HEK293 (cell line): ENCODE measurements around the gene PI4KB.

ENCODE experiments used
- EGR2 ChIP-seq: fragments of 450-650 bp; formaldehyde crosslinking; IDR thresholded peaks from 2 replicates; pipeline ENCODE4 v1.5.1; 2016; ENCODE audit warnings: low read depth, missing biosample characterization, missing genetic modification characterization
- GLIS1 ChIP-seq: fragments of 450-650 bp; formaldehyde crosslinking; IDR thresholded peaks from 2 replicates; pipeline ENCODE4 v1.5.1; 2016; ENCODE audit warnings: missing biosample characterization, missing genetic modification characterization
- KLF1 ChIP-seq: fragments of 450-650 bp; formaldehyde crosslinking; IDR thresholded peaks from 2 replicates; pipeline ENCODE4 v1.5.1; 2016; ENCODE audit warnings: missing biosample characterization, missing genetic modification characterization
- MZF1 ChIP-seq: fragments of 450-650 bp; formaldehyde crosslinking; IDR thresholded peaks from 2 replicates; pipeline ENCODE4 v1.5.1; 2017; ENCODE audit warnings: missing biosample characterization, missing genetic modification characterization, borderline replicate concordance
- PBX3 ChIP-seq: sonication (generic); formaldehyde crosslinking; IDR thresholded peaks from 2 replicates; pipeline ENCODE4 v1.8.1; 2022; ENCODE audit warnings: mild to moderate bottlenecking, moderate library complexity, missing genetic modification reagents
- ZBTB1 ChIP-seq: fragments of 450-650 bp; formaldehyde crosslinking; IDR thresholded peaks from 2 replicates; pipeline ENCODE4 v1.5.1; 2016; ENCODE audit warnings: missing biosample characterization, missing genetic modification characterization
- ZBTB20 ChIP-seq: fragments of 450-650 bp; formaldehyde crosslinking; IDR thresholded peaks from 2 replicates; pipeline ENCODE4 v1.5.1; 2016; ENCODE audit warnings: missing biosample characterization, missing genetic modification characterization
- ZFHX2 ChIP-seq: fragments of 450-650 bp; formaldehyde crosslinking; conservative IDR thresholded peaks from 2 replicates; pipeline ENCODE4 v1.5.1; 2016; ENCODE audit warnings: missing biosample characterization, missing genetic modification characterization
- ZNF121 ChIP-seq: fragments of 450-650 bp; formaldehyde crosslinking; IDR thresholded peaks from 2 replicates; pipeline ENCODE4 v1.5.1; 2016; ENCODE audit warnings: missing biosample characterization, missing genetic modification characterization
- ZNF146 ChIP-seq: fragments of 450-650 bp; formaldehyde crosslinking; IDR thresholded peaks from 2 replicates; pipeline ENCODE4 v1.5.1; 2016; ENCODE audit warnings: missing biosample characterization, missing genetic modification characterization
- ZNF202 ChIP-seq: fragments of 450-650 bp; formaldehyde crosslinking; IDR thresholded peaks from 2 replicates; pipeline ENCODE4 v1.5.1; 2016; ENCODE audit warnings: missing biosample characterization, missing genetic modification characterization, borderline replicate concordance
- ZNF335 ChIP-seq: fragments of 450-650 bp; formaldehyde crosslinking; conservative IDR thresholded peaks from 2 replicates; pipeline ENCODE4 v1.5.1; 2016; ENCODE audit warnings: missing biosample characterization, missing genetic modification characterization
- ZNF354C ChIP-seq: fragments of 450-650 bp; formaldehyde crosslinking; IDR thresholded peaks from 2 replicates; pipeline ENCODE4 v1.5.1; 2016; ENCODE audit warnings: missing biosample characterization, missing genetic modification characterization, low read depth, borderline replicate concordance
- ZNF366 ChIP-seq: fragments of 450-650 bp; formaldehyde crosslinking; conservative IDR thresholded peaks from 2 replicates; pipeline ENCODE4 v1.5.1; 2016; ENCODE audit warnings: missing biosample characterization, missing genetic modification characterization
- ZNF514 ChIP-seq: fragments of 450-650 bp; formaldehyde crosslinking; IDR thresholded peaks from 2 replicates; pipeline ENCODE4 v1.5.1; 2016; ENCODE audit warnings: missing biosample characterization, missing genetic modification characterization
- ZNF621 ChIP-seq: fragments of 450-650 bp; formaldehyde crosslinking; IDR thresholded peaks from 2 replicates; pipeline ENCODE4 v1.5.1; 2017; ENCODE audit warnings: missing biosample characterization, missing genetic modification characterization
- ZNF670 ChIP-seq: fragments of 450-650 bp; formaldehyde crosslinking; IDR thresholded peaks from 2 replicates; pipeline ENCODE4 v1.5.1; 2016; ENCODE audit warnings: missing biosample characterization, missing genetic modification characterization, low read depth
- ZNF830 ChIP-seq: fragments of 450-650 bp; IDR thresholded peaks from 2 replicates; pipeline ENCODE4 v1.5.0; 2018; ENCODE audit warnings: missing biosample characterization, missing genetic modification characterization, low read depth, mild to moderate bottlenecking, moderate library complexity
- ZSCAN30 ChIP-seq: fragments of 450-650 bp; IDR thresholded peaks from 2 replicates; pipeline ENCODE4 v1.5.1; 2018; ENCODE audit warnings: missing biosample characterization, mild to moderate bottlenecking, missing genetic modification characterization, moderate library complexity
- TF ChIP-seq, protein P1 (sequence below): fragments of 450-650 bp; formaldehyde crosslinking; IDR thresholded peaks from 2 replicates; pipeline ENCODE4 v1.5.0; 2017; ENCODE audit warnings: missing biosample characterization, missing genetic modification characterization, borderline replicate concordance
- TF ChIP-seq, protein P2 (sequence below): fragments of 450-650 bp; formaldehyde crosslinking; IDR thresholded peaks from 2 replicates; pipeline ENCODE4 v1.5.1; 2016; ENCODE audit warnings: missing biosample characterization, missing genetic modification characterization, low read depth
- TF ChIP-seq, protein P3 (sequence below): fragments of 450-650 bp; IDR thresholded peaks from 2 replicates; pipeline ENCODE4 v1.5.1; 2018; ENCODE audit warnings: missing biosample characterization, mild to moderate bottlenecking, missing genetic modification characterization
- TF ChIP-seq, protein P4 (sequence below): fragments of 450-650 bp; formaldehyde crosslinking; IDR thresholded peaks from 2 replicates; pipeline ENCODE4 v1.5.1; 2016; ENCODE audit warnings: missing biosample characterization, missing genetic modification characterization
- TF ChIP-seq, protein P5 (sequence below): fragments of 450-650 bp; IDR thresholded peaks from 2 replicates; pipeline ENCODE4 v1.5.1; 2018; ENCODE audit warnings: missing biosample characterization, missing genetic modification characterization

PI4KB gene

GRCh38 chr1:151281969-151282882 lies 45.0 kb downstream of the PI4KB start, which contains the start of gene ZNF687 (continued):
- TF ChIP-seq, protein P1, sequence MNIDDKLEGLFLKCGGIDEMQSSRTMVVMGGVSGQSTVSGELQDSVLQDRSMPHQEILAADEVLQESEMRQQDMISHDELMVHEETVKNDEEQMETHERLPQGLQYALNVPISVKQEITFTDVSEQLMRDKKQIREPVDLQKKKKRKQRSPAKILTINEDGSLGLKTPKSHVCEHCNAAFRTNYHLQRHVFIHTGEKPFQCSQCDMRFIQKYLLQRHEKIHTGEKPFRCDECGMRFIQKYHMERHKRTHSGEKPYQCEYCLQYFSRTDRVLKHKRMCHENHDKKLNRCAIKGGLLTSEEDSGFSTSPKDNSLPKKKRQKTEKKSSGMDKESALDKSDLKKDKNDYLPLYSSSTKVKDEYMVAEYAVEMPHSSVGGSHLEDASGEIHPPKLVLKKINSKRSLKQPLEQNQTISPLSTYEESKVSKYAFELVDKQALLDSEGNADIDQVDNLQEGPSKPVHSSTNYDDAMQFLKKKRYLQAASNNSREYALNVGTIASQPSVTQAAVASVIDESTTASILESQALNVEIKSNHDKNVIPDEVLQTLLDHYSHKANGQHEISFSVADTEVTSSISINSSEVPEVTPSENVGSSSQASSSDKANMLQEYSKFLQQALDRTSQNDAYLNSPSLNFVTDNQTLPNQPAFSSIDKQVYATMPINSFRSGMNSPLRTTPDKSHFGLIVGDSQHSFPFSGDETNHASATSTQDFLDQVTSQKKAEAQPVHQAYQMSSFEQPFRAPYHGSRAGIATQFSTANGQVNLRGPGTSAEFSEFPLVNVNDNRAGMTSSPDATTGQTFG, result no peak
- TF ChIP-seq ZSCAN30 (peak; percentile 80), ZNF514 (tag by site-specific recombination) (no peak), ZNF146 (tag by site-specific recombination) (no peak), ZBTB1 (tag by site-specific recombination) (peak; percentile 98), MZF1 (tag by site-specific recombination) (no peak), ZFHX2 (tag by site-specific recombination) (peak; percentile 42; the same call in 1 of the 2 replicates), ZNF670 (tag by site-specific recombination) (no peak), ZNF621 (no peak), KLF1 (peak; percentile 53), ZNF830 (tag by site-specific recombination) (no peak), ZNF366 (tag by site-specific recombination) (peak; percentile 66; the same call in 1 of the 2 replicates), ZNF335 (tag by site-specific recombination) (peak; percentile 72), ZNF354C (tag by site-specific recombination) (no peak), ZNF202 (no peak), EGR2 (tag by site-specific recombination) (peak; percentile 62), GLIS1 (tag by site-specific recombination) (peak; percentile 73), ZNF121 (no peak), ZBTB20 (tag by site-specific recombination) (peak; percentile 24; the same call in 1 of the 2 replicates), PBX3 (CRISPR knock-in tag) (peak; percentile 100)
- TF ChIP-seq, protein P2, sequence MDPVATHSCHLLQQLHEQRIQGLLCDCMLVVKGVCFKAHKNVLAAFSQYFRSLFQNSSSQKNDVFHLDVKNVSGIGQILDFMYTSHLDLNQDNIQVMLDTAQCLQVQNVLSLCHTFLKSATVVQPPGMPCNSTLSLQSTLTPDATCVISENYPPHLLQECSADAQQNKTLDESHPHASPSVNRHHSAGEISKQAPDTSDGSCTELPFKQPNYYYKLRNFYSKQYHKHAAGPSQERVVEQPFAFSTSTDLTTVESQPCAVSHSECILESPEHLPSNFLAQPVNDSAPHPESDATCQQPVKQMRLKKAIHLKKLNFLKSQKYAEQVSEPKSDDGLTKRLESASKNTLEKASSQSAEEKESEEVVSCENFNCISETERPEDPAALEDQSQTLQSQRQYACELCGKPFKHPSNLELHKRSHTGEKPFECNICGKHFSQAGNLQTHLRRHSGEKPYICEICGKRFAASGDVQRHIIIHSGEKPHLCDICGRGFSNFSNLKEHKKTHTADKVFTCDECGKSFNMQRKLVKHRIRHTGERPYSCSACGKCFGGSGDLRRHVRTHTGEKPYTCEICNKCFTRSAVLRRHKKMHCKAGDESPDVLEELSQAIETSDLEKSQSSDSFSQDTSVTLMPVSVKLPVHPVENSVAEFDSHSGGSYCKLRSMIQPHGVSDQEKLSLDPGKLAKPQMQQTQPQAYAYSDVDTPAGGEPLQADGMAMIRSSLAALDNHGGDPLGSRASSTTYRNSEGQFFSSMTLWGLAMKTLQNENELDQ (tag by site-specific recombination), result no peak
- TF ChIP-seq, protein P3, sequence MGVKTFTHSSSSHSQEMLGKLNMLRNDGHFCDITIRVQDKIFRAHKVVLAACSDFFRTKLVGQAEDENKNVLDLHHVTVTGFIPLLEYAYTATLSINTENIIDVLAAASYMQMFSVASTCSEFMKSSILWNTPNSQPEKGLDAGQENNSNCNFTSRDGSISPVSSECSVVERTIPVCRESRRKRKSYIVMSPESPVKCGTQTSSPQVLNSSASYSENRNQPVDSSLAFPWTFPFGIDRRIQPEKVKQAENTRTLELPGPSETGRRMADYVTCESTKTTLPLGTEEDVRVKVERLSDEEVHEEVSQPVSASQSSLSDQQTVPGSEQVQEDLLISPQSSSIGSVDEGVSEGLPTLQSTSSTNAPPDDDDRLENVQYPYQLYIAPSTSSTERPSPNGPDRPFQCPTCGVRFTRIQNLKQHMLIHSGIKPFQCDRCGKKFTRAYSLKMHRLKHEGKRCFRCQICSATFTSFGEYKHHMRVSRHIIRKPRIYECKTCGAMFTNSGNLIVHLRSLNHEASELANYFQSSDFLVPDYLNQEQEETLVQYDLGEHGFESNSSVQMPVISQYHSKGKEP (tag by site-specific recombination), result peak; percentile 16; the same call in 1 of the 2 replicates
- TF ChIP-seq, protein P4, sequence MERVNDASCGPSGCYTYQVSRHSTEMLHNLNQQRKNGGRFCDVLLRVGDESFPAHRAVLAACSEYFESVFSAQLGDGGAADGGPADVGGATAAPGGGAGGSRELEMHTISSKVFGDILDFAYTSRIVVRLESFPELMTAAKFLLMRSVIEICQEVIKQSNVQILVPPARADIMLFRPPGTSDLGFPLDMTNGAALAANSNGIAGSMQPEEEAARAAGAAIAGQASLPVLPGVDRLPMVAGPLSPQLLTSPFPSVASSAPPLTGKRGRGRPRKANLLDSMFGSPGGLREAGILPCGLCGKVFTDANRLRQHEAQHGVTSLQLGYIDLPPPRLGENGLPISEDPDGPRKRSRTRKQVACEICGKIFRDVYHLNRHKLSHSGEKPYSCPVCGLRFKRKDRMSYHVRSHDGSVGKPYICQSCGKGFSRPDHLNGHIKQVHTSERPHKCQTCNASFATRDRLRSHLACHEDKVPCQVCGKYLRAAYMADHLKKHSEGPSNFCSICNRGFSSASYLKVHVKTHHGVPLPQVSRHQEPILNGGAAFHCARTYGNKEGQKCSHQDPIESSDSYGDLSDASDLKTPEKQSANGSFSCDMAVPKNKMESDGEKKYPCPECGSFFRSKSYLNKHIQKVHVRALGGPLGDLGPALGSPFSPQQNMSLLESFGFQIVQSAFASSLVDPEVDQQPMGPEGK (tag by site-specific recombination), result peak; percentile 97
- TF ChIP-seq, protein P5, sequence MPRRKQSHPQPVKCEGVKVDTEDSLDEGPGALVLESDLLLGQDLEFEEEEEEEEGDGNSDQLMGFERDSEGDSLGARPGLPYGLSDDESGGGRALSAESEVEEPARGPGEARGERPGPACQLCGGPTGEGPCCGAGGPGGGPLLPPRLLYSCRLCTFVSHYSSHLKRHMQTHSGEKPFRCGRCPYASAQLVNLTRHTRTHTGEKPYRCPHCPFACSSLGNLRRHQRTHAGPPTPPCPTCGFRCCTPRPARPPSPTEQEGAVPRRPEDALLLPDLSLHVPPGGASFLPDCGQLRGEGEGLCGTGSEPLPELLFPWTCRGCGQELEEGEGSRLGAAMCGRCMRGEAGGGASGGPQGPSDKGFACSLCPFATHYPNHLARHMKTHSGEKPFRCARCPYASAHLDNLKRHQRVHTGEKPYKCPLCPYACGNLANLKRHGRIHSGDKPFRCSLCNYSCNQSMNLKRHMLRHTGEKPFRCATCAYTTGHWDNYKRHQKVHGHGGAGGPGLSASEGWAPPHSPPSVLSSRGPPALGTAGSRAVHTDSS (tag by site-specific recombination), result no peak
- TF ChIP-seq, all 188 proteins: peak for 58
